ENCODE measurements around the gene TPX2.

DNA sequence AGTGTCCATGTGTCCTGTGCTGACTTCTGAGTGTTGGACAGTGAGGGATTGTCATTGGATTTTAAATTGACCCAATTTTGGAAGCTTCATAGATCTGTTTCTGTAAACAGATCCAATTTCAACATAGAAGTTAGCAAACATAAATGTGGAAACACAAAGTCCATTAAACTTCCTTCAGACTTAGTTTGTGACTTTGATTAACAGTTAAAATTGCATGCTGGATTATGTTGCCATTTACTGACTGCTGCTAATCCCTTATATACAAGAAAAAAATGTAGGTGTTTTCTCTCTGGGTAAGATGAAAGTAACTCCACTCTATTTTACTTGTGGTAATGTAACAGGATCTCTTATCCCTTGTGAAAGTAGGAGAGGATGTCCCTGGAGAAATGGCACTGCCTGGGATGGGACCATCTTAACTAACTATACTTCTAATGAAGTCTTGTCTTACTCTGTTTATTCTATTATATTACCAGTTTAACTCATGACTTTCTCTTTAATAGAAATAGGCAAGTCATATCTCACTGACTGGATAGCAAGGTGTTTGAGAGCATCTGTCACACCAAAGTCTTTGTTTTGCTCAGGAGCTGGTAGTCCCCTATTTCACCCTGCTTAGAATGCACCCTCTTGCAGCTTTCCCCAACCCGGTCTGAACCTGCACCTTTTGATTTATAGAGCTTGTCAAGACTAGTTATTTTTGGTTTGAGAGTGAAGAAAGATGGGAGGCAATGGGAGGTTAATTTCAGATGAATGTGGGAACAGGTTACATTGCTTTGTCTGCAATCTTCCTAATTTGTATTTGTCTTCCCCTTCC is 7.2 kb downstream of the TPX2 start:
- no peak for TF ChIP-seq CTCF (optimal IDR thresholded peaks at IDR 0.05 in 1 of 3, IDR thresholded peaks at IDR 0.05 in 1 of 3, conservative IDR thresholded peaks at IDR 0.05 in 1 of 3; ENCODE audit: extremely low read depth in 1 of 3, insufficient read depth in 2 of 3, low read length in 3 of 3)
- no peak for TF ChIP-seq EZH2 (IDR thresholded peaks at IDR 0.05; ENCODE audit: low read length)

All from keratinocyte (primary cell).